LNCAP (cell line): Measurements from ENCODE around the gene BABAM2.

Source experiments
- CTCF ChIP-seq: fragments of 450-650 bp; IDR thresholded peaks from 2 replicates; pipeline ENCODE4 v1.5.1; 2017; ENCODE audit warnings: mild to moderate bottlenecking

Gene BABAM2

GRCh38 chr2:27890146-27890923 is at the start of gene BABAM2, which contains the start of gene RBKS:
TSS of gene BABAM2 (plus strand) at chr2:27890729. CDS start at chr2:27894557, 3,828 bp downstream.
TSS of gene RBKS (minus strand) at chr2:27890387. CDS start at chr2:27890345, 42 bp downstream.
- no peak for TF ChIP-seq CTCF

DNA sequence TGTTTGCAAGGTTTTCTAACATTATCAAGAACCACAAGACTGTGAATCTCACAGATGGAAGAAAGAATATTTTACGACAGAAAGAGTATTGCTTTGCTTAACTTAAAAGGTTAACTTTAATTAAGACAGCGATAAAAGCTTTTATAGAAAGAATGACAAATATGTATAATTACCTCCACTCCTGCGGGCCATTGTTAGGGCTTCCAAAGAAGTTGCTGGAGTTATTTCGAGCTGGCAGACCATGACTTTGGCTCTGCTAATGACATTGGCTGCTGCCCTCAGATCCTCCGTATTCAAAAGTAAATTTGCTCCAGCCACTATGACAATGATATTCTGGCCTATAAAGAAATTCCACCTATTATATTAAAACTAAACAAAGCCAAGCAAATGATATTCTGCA is 47.6 kb upstream of the BABAM2 start:
- no peak for TF ChIP-seq CTCF

DNA sequence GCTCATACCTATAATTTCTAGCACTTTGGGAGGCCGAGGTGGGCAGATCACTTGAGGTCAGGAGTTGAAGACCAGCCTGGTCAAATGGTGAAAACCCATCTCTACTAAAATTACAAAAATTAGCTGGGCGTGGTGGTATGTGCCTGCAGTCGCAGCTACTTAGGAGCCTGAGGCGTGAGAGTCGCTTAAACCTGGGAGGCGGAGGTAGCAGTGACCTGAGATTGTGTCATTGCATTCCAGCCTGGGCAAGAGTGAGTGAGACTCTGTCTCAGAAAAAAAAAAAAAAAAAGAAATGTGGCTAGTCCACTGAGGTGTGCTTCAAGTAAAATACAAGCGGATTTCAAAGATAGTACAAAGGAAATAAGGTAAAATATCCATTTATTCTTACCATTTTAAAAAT is 46.5 kb upstream of the BABAM2 start:
- no peak for TF ChIP-seq CTCF

- TF ChIP-seq CTCF, result no peak
These were observed 45.7 kb upstream of the BABAM2 start for GRCh38 chr2:27844821-27845255.

DNA sequence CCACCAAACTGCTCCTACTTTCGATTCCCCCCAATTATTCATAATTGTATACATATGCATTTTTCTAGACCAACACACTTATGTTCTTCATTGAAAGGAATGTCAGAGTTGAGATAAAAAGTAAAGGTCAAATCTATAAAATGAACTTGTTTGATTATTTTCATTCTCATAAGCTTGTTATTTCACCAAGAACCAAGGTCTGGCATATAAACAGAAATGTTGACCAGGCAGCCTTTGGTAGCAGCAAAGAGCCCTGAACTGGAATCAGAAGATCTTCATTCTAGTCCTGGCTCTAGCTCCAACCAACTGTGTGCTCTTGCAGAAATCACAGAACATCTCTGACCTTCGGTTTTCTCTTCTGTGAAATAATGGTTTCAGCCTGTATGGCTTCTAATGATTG is 43.2 kb upstream of the BABAM2 start:
- TF ChIP-seq CTCF, result no peak

DNA sequence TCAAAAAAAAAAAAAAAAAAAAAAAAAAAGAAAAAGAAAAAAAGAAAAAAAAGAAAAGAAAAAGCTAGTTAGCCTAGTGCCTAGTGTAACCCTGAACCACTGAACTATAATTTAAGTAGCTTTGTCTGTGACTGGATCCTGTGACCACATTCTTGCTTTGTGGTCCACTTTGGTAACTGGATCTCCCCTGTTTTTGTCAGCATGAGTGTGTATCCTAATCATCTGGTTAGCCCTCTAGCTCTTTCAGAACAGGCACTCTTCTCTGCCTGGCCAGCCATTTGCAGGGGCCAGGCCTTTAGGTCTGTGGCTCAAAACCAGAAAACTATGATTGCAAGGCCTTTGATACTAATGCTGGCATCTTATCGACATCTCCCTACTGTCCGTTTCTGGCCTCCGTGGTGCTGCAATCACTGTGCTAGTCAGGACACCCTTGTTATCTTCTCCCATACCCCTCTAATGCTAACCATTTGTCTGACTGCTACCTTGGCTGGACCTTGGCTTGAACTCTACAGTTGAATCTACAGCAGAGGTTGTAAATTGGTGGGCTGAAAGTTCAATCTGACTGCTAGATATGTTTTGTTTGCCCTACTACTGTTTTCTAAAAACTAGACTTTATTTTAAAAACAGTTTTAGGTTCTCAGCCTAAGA is 40.8 kb upstream of the BABAM2 start:
- no peak for TF ChIP-seq CTCF

DNA sequence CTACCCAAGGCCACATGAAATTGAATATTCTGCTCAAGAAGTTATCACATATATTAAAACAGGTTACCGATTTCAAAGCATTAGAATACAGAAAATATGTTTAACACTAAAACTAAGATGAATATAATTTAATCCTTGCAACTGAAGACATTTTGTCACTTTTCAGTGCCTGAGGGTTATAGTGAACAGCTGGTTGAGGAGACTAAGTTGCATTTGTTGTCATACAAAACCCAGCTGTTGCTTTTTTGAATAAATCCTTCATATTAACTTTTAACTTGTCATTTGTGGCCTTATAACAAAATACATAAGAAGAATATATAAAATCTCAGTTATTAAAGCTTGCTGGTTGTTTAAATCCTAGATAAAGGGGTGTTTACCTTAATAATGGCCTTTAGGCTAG is 37.8 kb upstream of the BABAM2 start:
- TF ChIP-seq CTCF, result no peak
